DMS153 (cell line): ENCODE data around the gene ACTL8.

Experiments used
- DNase-seq: peaks from one replicate; lab custom pipeline; 2025; lab: John Stamatoyannopoulos, UW

Gene ACTL8

DNA sequence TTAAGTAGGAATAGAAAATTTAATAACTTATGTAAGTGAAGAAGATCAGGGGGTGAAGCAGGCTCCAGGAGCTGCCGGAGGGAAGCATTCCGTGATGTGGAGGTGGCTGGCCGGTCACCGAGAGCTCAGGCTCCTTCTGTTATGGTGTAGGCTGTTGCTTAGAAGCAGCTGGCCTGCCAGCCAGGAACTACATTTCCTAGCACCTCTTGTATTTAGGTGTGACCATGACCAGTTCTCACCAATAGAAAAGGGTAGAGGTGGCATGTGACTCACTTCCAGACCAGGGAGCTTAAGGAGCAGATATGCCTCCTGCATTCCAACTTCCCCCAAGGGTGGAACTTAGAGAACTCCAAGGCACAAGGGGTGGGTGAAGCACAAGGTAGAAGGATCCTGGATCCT is 120.7 kb downstream of the ACTL8 start:
- DNase-seq = no peak
